ENCODE measurements around the gene CFAP161.
A peak's percentile ranks its signal among the peaks of the same experiment; 100 is the strongest.

The CFAP161 gene

DNA sequence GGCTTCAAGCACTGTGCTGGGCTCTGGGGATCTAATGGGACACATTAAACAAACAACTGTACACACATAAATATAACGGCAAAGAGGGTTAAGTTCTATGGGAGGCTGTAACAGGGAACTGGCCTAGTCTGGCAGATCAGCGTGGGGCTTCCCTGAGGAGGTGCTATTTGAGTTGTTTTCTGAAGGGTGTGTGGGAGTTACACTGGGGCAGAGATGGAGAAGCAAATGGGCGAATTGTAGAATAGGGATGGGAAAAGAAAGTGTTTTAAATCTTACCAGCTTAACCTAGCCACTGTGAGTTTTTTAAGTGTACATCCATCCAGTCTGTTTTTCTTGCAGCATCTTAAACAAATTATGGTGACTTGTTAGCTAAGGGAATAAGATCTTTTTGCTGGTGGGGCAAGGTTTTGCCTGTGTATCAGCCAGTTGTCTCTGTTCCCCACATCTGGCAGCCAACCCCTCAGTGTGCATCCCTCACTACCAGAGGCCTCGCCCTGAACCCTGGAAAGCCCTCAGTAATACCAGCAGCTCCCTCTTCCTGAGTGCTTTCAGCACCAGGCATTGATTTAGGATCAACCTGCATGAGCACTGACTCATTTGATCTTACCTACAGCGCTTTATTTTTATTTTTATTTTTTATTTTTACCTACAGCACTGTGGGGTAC lies 51.7 kb downstream of the CFAP161 start:
- DNase-seq (ENCODE audit: extremely low read depth, low read depth) = no peak
- TF ChIP-seq, protein P1, sequence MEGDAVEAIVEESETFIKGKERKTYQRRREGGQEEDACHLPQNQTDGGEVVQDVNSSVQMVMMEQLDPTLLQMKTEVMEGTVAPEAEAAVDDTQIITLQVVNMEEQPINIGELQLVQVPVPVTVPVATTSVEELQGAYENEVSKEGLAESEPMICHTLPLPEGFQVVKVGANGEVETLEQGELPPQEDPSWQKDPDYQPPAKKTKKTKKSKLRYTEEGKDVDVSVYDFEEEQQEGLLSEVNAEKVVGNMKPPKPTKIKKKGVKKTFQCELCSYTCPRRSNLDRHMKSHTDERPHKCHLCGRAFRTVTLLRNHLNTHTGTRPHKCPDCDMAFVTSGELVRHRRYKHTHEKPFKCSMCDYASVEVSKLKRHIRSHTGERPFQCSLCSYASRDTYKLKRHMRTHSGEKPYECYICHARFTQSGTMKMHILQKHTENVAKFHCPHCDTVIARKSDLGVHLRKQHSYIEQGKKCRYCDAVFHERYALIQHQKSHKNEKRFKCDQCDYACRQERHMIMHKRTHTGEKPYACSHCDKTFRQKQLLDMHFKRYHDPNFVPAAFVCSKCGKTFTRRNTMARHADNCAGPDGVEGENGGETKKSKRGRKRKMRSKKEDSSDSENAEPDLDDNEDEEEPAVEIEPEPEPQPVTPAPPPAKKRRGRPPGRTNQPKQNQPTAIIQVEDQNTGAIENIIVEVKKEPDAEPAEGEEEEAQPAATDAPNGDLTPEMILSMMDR (IDR thresholded peaks at IDR 0.05; ENCODE audit: low read depth, low read length) = no peak

DNA sequence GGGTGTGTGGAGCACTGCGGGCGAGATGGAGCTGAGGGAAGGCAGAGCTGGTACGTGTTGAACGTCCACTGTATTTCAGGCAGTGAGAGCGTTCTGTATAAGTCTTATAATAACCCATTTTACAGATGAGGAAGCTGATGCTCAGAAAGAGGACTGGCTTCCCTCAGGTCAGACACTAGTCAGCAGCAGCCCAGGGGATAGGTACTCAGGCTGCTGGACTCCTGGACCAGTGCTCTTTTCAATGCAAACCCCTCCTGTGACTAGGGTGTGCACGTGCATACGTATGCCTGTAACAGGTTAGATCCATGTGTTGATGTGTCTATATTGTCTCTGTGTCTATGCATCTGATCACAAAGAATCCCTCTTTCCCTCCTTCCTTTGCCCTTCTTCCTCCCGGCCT lies 54.3 kb downstream of the CFAP161 start:
- TF ChIP-seq, protein P1 (IDR thresholded peaks at IDR 0.05; ENCODE audit: low read depth, low read length) = no peak
- DNase-seq (ENCODE audit: extremely low read depth, low read depth) = no peak

DNA sequence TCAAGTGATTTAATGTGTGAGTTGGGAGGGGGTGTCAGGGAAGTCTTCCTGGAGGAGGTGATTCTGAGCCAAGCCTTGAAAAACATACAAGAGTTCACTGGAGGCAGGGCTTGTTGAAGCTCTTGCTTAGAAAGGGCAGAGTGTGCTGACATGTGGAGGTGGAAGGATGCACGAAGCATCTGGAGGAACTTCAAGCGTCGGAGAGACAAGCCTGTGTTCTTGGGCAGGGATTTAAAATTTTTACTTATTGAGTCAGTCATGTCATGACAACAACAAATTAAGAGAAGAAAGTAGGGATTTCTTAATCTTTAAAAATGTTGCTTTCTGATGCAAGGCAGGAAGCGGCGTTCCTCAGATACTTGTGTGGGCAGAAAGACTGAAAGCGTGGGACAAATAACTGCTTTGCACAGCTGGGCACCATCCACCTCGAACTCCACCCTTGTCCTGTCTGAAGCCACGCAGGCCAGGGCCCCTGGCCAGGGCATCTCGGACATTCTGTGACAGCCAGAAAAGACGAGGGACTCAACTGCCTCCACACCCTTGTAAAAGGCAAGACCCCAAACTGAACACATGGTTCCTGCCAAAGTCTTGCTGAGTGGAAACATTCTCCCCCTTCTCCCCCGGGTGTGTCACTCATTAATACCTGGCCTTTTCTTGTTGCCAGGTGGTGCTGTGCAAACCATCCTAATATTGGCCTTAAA lies 55.7 kb downstream of the CFAP161 start:
- peak; percentile 95 for DNase-seq (ENCODE audit: extremely low read depth, low read depth)
- TF ChIP-seq, protein P1 (IDR thresholded peaks at IDR 0.05; ENCODE audit: low read depth, low read length) = no peak

DNA sequence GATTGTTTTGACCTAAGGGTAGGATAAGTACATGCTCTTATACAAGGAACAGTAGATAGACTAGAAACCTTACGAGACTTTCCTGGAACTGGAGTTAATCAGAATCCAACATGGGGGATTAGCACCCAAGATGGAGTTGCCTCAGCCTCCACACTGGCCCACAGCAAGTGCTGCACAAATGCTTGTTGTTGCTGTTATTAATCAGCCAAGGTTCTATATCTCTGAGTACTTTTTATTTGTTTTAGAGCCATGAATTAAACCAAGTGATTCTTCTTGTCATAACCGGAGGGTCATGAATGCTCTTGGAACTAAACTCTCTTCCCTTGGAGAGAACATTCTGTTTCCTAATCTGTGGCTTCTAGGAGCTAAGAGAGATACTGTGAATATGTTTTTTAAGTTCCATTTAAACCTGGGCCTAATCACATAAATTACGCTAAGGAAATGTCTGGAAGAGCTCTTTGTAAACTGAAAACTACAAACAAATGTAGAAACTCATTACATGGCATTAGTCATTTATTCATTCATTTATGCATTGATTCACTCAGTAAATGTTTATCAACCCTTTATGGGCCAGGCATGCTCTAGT lies 56.9 kb downstream of the CFAP161 start:
- DNase-seq (ENCODE audit: extremely low read depth, low read depth) = no peak
- TF ChIP-seq, protein P1 (IDR thresholded peaks at IDR 0.05; ENCODE audit: low read depth, low read length) = no peak

DNA sequence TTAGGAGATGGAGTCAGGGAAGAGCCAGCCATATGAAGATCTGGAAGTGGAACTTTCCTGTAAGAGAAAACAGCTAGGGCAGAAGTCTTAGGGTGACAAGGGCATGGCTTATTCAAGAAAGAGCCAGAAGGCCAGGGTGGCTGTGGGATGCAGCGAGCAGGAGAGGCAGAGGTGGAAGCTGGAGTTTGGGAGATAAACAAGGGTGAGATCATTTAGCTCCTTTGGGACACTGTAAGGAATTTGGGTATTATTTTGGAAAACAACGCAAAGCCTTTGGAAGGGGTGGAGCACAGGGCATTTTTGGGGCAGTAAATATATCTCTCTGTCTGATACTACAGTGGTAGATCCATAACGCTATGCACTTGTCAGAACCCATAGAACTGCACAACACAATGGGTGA lies 57.6 kb downstream of the CFAP161 start:
- TF ChIP-seq, protein P1 (IDR thresholded peaks at IDR 0.05; ENCODE audit: low read depth, low read length) = no peak
- no peak for DNase-seq (ENCODE audit: extremely low read depth, low read depth)

DNA sequence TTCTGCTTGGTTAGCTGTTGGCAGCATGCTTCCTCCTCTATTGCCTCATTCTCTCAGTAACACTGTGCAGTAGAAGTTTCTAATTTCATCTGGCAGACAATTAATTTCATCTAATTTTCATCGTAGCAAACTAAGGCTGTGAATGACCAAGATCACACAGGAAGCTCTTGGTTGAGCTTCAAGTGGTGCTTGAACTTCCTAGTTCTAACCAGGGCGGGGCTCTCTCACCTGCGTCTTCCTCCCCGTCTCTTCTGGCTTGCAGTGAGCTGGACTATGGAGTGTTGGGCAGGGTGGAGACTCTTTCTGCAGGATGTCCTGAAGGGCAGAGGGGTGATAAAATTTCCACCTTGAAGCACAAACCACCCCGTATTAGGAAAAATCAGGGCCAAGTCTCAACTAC lies 60.7 kb downstream of the CFAP161 start:
- no peak for DNase-seq (ENCODE audit: extremely low read depth, low read depth)
- TF ChIP-seq, protein P1 (IDR thresholded peaks at IDR 0.05; ENCODE audit: low read depth, low read length) = no peak

DNA sequence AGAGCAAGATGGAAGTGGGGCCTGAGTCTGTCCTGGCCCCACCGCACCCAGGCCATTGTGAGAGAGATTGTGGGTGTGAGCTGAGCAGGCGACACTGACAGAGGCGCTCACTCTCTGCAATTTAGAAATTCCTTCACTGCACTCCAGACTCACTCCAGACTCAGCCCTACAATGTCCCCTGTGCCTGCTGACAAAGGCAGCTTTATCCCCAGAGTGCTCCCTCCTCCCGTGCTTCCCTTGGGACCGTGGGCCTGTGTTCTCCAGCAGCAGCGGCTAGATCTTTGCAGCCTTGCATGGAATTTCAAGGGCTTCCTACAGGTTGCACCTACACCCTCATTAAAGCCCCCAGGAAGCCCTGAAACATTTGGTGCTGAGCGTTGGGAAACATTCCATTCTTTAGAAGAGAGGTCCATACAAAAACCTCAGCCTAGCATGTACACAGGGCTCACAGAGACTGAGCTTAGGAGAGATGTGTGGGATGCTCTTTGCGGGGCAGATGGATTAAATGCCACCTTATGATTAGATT lies 61.3 kb downstream of the CFAP161 start:
- DNase-seq (ENCODE audit: extremely low read depth, low read depth) = no peak
- TF ChIP-seq, protein P1 (IDR thresholded peaks at IDR 0.05; ENCODE audit: low read depth, low read length) = no peak
